H1 (cell line): Measurements from ENCODE around the gene EFCAB13. TPM values are rescaled to one million over a fixed set of nuclear protein-coding genes. Genes with fewer than 3 reads are reported as not detected.

Experiments
- RAD21 ChIP-seq, 2 experiments: IDR thresholded peaks in 1 of 2; conservative IDR thresholded peaks in 1 of 2; 2 replicates each; pipeline ENCODE4 v1.6.1; 2011; ENCODE audit warnings: low read depth in 2 of 2, low read length in 2 of 2, improper control_type of control experiment in 1 of 2, inconsistent platforms in 1 of 2, mild to moderate bottlenecking in 1 of 2, moderate library complexity in 1 of 2
- SIX5 ChIP-seq: IDR thresholded peaks from 2 replicates; pipeline ENCODE4 v1.6.1; 2011; ENCODE audit warnings: mild to moderate bottlenecking, low read depth, low read length
- TEAD4 ChIP-seq: IDR thresholded peaks from 2 replicates; pipeline ENCODE4 v1.6.1; 2012; ENCODE audit warnings: low read depth, low read length, inconsistent platforms, mixed read lengths
- polyA plus RNA-seq, 7 experiments: library from polyadenylated mRNA; depleted of rRNA in 3 of 7; stranded (reverse) in 5 of 7; unstranded in 2 of 7; fragments of >200 nt in 5 of 7; fragments of 200-250 nt in 2 of 7; gene quantifications; 1 replicate in 5 of 7; 2 replicates in 1 of 7; 4 replicates in 1 of 7; pipeline versions ENCODE4 v1.2.1 to v1.2.3, GENCODE V29; 2011 to 2013; ENCODE audit warnings: missing spikeins in 2 of 7, mixed read lengths in 2 of 7
- total RNA-seq: library from RNA; stranded (reverse); fragmentation: NEBNext Ultra II Directional; extraction: Animal tissue kit (Norgen Biotek cat#: 25700); gene quantifications from 2 replicates; pipeline ENCODE4 v1.2.1, GENCODE V29; 2021

The EFCAB13 gene
- total and polyA plus RNA-seq, 2 of the 8 experiments (the other 6 are each of a cell fraction or from before 2014, with no cell fraction given): 0.12 to 2.0 TPM

DNA sequence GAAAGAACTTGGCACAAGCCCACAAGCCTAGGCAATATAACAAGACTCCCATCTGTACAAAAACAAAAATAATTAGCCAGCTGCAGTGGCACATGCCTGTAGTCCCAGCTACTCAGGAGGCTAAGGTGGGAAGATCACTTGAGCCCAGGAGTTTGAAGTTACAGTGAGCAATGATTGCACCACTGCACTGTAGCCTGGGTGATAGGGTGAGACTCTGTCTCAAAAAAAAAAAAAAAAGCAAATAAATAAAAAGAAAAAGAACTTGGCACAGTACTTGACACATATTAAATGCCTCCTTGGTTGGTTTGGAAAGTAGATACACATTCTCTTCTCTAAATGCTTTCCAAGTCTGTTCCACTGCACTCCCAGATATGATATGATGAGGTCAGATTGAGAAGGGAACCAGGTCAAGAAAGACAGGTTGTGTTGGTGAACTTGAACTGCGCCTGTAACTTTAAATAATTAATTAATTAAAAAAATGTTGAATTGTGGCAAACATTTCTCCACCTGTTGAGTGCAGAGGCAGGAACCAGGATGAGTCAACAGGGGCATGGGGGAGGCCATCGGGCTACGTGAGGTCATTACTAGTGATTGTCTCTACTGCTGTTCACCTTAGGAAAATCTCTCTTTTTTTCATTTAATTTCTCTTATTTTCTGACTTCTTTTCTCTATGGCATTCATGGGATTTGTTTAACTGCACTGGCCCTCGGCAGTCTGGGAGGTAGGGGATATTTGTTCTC lies 25.9 kb upstream of the EFCAB13 start (continued):
- TF ChIP-seq RAD21 (IDR thresholded peaks at IDR 0.05 in 1 of 2, conservative IDR thresholded peaks at IDR 0.05 in 1 of 2; ENCODE audit: low read depth in 2 of 2, low read length in 2 of 2) (no peak), SIX5 (no peak), TEAD4 (no peak)
